Testis (tissue), 3 donors: ENCODE measurements around the gene NHSL2. TPM values are rescaled to one million over a fixed set of nuclear protein-coding genes. Genes with fewer than 3 reads are reported as not detected.

Source experiments
- DNase-seq: peaks from one replicate; pipeline ENCODE4 v3.0.0-alpha.2; 2019
- H3K27ac ChIP-seq, 2 donors: fragments of 200-600 bp; sonication (generic); one replicate each; pipeline ENCODE4 v1.5.1; 2019
- H3K27me3 ChIP-seq: fragments of 200-600 bp; sonication (generic); one replicate; pipeline ENCODE4 v1.5.1; 2019
- H3K36me3 ChIP-seq: fragments of 200-600 bp; sonication (generic); one replicate; pipeline ENCODE4 v1.5.1; 2017; ENCODE audit warnings: low read depth; ENCODE audit errors: missing control alignments
- H3K4me1 ChIP-seq: fragments of 200-600 bp; sonication (generic); one replicate; pipeline ENCODE4 v1.5.1; 2019
- H3K4me3 ChIP-seq, 2 donors: fragments of 200-600 bp; sonication (generic); one replicate each; pipeline ENCODE4 v1.5.1; 2017 to 2019
- H3K9me3 ChIP-seq: fragments of 200-600 bp; sonication (generic); one replicate; pipeline ENCODE4 v1.5.1; 2017
- CTCF ChIP-seq, 3 experiments: fragments of 450-650 bp in 2 of 3; fragments of 200-600 bp in 1 of 3; sonication (generic) in 1 of 3; IDR thresholded peaks; one replicate each; pipeline ENCODE4 v1.5.1; 2016 to 2019; ENCODE audit warnings: antibody characterized with exemption in 3 of 3, mild to moderate bottlenecking in 2 of 3, moderate library complexity in 1 of 3
- POLR2A ChIP-seq: fragments of 450-650 bp; IDR thresholded peaks from one replicate; pipeline ENCODE4 v1.6.1; 2017; ENCODE audit warnings: antibody characterized with exemption, mild to moderate bottlenecking, moderate library complexity
- WGBS, 2 donors: methylation state at CpG; one replicate each; pipeline ENCODE4 v1.1.5; 2018; 5-methylcytosine and 5-hydroxymethylcytosine counted together
- intact Hi-C: fragments of 100-400 bp; cut with DNase I; formaldehyde crosslinking; loops from one replicate; pipeline ENCODE4 v1.15.1; 2023; ENCODE audit warnings: low total_unique reads
- polyA plus RNA-seq: library from polyadenylated mRNA; stranded (reverse); fragments of 350-450 nt; fragmentation: Illumina TruSeq; extraction: RNeasy Lipid Tissue Mini Kit (QIAGEN cat#74804); gene quantifications from one replicate; pipeline ENCODE4 v1.2.3, GENCODE V29; 2014; ENCODE audit warnings: low read depth, low replicate concordance; ENCODE audit not compliant: insufficient read depth
- total RNA-seq, 2 donors: library from RNA; depleted of rRNA; stranded (reverse); fragments of >200 nt; gene quantifications; one replicate each; pipeline ENCODE4 v1.2.3, GENCODE V29; 2016

Gene NHSL2
- total and polyA plus RNA-seq, 3 donors from 2014 or later: 9.5 to 33.1 (median 32.5) TPM

- WGBS, 2 donors: 61 to 63% methylated on average over 2 of the region's 2 CpGs
- H3K4me1 ChIP-seq: peaks cover 2% of the 10 kb centered on the region
- H3K36me3 ChIP-seq: no peaks in the 10 kb centered on the region
- TF ChIP-seq POLR2A: no peak
- intact Hi-C loops: loop anchor here (5.0 kb wide), 1 partner anchor 99 kb away; no protein-coding TSS in a partner anchor
- no peaks in the 10 kb centered on the region for H3K9me3 ChIP-seq
- no peak for DNase-seq
- H3K27me3 ChIP-seq: no peaks in the 10 kb centered on the region
- H3K27ac ChIP-seq: no peak overlapping the region
- no peak overlapping the region for H3K4me3 ChIP-seq
Observed at GRCh38 chrX:72023071-72023470, 112.4 kb downstream of the NHSL2 start.

GRCh38 chrX:72025236-72025770 lies 114.7 kb downstream of the NHSL2 start:
- Histone ChIP-seq H3K9me3 (no peaks in the 10 kb centered on the region), H3K27ac (no peak overlapping the region), H3K27me3 (no peaks in the 10 kb centered on the region), H3K4me3 (no peak overlapping the region), H3K36me3 (no peaks in the 10 kb centered on the region), H3K4me1 (peaks cover 2% of the 10 kb centered on the region)
- intact Hi-C loops: no loop called here
- DNase-seq: no peak
- 95 to 100% methylated on average over 2 to 6 of the region's 6 CpGs for WGBS, 2 donors
- TF ChIP-seq POLR2A (no peak), CTCF (IDR thresholded peaks at IDR 0.05) (no peak)

GRCh38 chrX:72026341-72027023 lies 115.8 kb downstream of the NHSL2 start:
- H3K4me1 ChIP-seq: no peaks in the 10 kb centered on the region
- H3K9me3 ChIP-seq: no peaks in the 10 kb centered on the region
- H3K4me3 ChIP-seq: no peak overlapping the region
- intact Hi-C loops: no loop called here
- H3K36me3 ChIP-seq: no peaks in the 10 kb centered on the region
- H3K27me3 ChIP-seq: no peaks in the 10 kb centered on the region
- no peak for TF ChIP-seq CTCF (IDR thresholded peaks at IDR 0.05)
- no peak overlapping the region for H3K27ac ChIP-seq
- no peak for DNase-seq
- WGBS, 2 donors: 59 to 60% methylated on average over 2 to 3 of the region's 3 CpGs

- Histone ChIP-seq H3K36me3 (no peaks in the 10 kb centered on the region), H3K27ac (no peak overlapping the region), H3K9me3 (no peaks in the 10 kb centered on the region), H3K4me1 (no peaks in the 10 kb centered on the region), H3K4me3 (no peak overlapping the region), H3K27me3 (no peaks in the 10 kb centered on the region)
- no peak for TF ChIP-seq CTCF (IDR thresholded peaks at IDR 0.05)
- TF ChIP-seq POLR2A: no peak
- intact Hi-C loops: no loop called here
- 44 to 48% methylated on average over 9 to 14 of the region's 14 CpGs for WGBS, 2 donors
- DNase-seq: no peak
Observed at GRCh38 chrX:72027024-72027913, 116.6 kb downstream of the NHSL2 start.

- 40 to 57% methylated on average over 1 of the region's 2 CpGs for WGBS, 2 donors
- Histone ChIP-seq H3K4me1 (no peaks in the 10 kb centered on the region), H3K27me3 (no peaks in the 10 kb centered on the region), H3K27ac (no peak overlapping the region), H3K4me3 (no peak overlapping the region), H3K9me3 (no peaks in the 10 kb centered on the region), H3K36me3 (no peaks in the 10 kb centered on the region)
- intact Hi-C loops: no loop called here
- DNase-seq: no peak
- TF ChIP-seq CTCF (IDR thresholded peaks at IDR 0.05): no peak
- no peak for TF ChIP-seq POLR2A
Observed at GRCh38 chrX:72027914-72028307, 117.3 kb downstream of the NHSL2 start.
